Muscle layer of colon (tissue), 2 donors: Measurements from ENCODE around the gene GBGT1.

Source experiments
- H3K27ac ChIP-seq: one replicate; pipeline ENCODE4 v1.7.0; 2013; ENCODE audit warnings: low read depth, mild to moderate bottlenecking, low read length, moderate library complexity
- H3K27me3 ChIP-seq, 2 donors: one replicate each; pipeline ENCODE4 v1.7.0; 2013; ENCODE audit warnings: low read length in 2 of 2, mild to moderate bottlenecking in 2 of 2; ENCODE audit not compliant: insufficient read depth in 2 of 2, control insufficient read depth in 1 of 2
- H3K36me3 ChIP-seq: one replicate; pipeline ENCODE4 v1.7.0; 2013; ENCODE audit warnings: mild to moderate bottlenecking, low read length; ENCODE audit not compliant: insufficient read depth
- H3K4me1 ChIP-seq: one replicate; pipeline ENCODE4 v1.7.0; 2013; ENCODE audit warnings: mild to moderate bottlenecking, low read length; ENCODE audit not compliant: insufficient read depth
- H3K4me3 ChIP-seq, 2 donors: one replicate each; pipeline ENCODE4 v1.7.0; 2013; ENCODE audit warnings: low read length in 2 of 2, low read depth in 1 of 2, mild to moderate bottlenecking in 1 of 2, moderate library complexity in 1 of 2
- H3K9ac ChIP-seq: one replicate; pipeline ENCODE4 v1.7.0; 2013; ENCODE audit warnings: low read length
- H3K9me3 ChIP-seq: one replicate; pipeline ENCODE4 v1.7.0; 2013; ENCODE audit warnings: mild to moderate bottlenecking, low read length
- donor health status: abdominal sarcoma.
- donor health status: Adenocarcinoma of cecum.

Gene GBGT1

GRCh38 chr9:133120501-133121197 lies 43.1 kb downstream of the GBGT1 start:
- Histone ChIP-seq H3K27me3 (no peaks in the 10 kb centered on the region), H3K27ac (peak overlapping the region; percentile 79), H3K4me3 (peak overlapping the region; percentile 60 to 74), H3K9ac (peak overlapping the region; percentile 44), H3K9me3 (no peaks in the 10 kb centered on the region), H3K36me3 (no peaks in the 10 kb centered on the region), H3K4me1 (peaks cover 55% of the 10 kb centered on the region)

GRCh38 chr9:133119846-133120500 lies 43.7 kb downstream of the GBGT1 start:
- Histone ChIP-seq H3K9ac (peak overlapping the region; percentile 44), H3K4me3 (peak overlapping the region; percentile 60 to 74), H3K27ac (peak overlapping the region; percentile 80), H3K36me3 (no peaks in the 10 kb centered on the region), H3K4me1 (peaks cover 62% of the 10 kb centered on the region), H3K9me3 (no peaks in the 10 kb centered on the region), H3K27me3 (no peaks in the 10 kb centered on the region)

GRCh38 chr9:133119103-133119845 lies 44.4 kb downstream of the GBGT1 start:
- no peaks in the 10 kb centered on the region for H3K9me3 ChIP-seq
- peak overlapping the region; percentile 80 for H3K27ac ChIP-seq
- peak overlapping the region; percentile 60 to 62 for H3K4me3 ChIP-seq
- no peaks in the 10 kb centered on the region for H3K36me3 ChIP-seq
- H3K27me3 ChIP-seq = no peaks in the 10 kb centered on the region
- peaks cover 69% of the 10 kb centered on the region for H3K4me1 ChIP-seq
- H3K9ac ChIP-seq = no peak overlapping the region

- H3K9me3 ChIP-seq = no peaks in the 10 kb centered on the region
- peak overlapping the region in 1 of 2 donors; percentile 7 for H3K4me3 ChIP-seq
- H3K9ac ChIP-seq = no peak overlapping the region
- no peaks in the 10 kb centered on the region for H3K27me3 ChIP-seq
- H3K27ac ChIP-seq = peak overlapping the region; percentile 80
- H3K36me3 ChIP-seq = no peaks in the 10 kb centered on the region
- H3K4me1 ChIP-seq = peaks cover 76% of the 10 kb centered on the region
Measured at GRCh38 chr9:133118568-133118967, 45.1 kb downstream of the GBGT1 start.

GRCh38 chr9:133118179-133118520 lies 45.6 kb downstream of the GBGT1 start:
- H3K4me1 ChIP-seq = peaks cover 80% of the 10 kb centered on the region
- no peak overlapping the region for H3K4me3 ChIP-seq
- no peak overlapping the region for H3K9ac ChIP-seq
- no peak overlapping the region for H3K27ac ChIP-seq
- H3K9me3 ChIP-seq = no peaks in the 10 kb centered on the region
- H3K36me3 ChIP-seq = no peaks in the 10 kb centered on the region
- no peaks in the 10 kb centered on the region for H3K27me3 ChIP-seq

- no peaks in the 10 kb centered on the region for H3K27me3 ChIP-seq
- H3K9me3 ChIP-seq = no peaks in the 10 kb centered on the region
- no peak overlapping the region for H3K4me3 ChIP-seq
- no peak overlapping the region for H3K9ac ChIP-seq
- no peaks in the 10 kb centered on the region for H3K36me3 ChIP-seq
- H3K27ac ChIP-seq = peak overlapping the region; percentile 67
- H3K4me1 ChIP-seq = peaks cover 86% of the 10 kb centered on the region
Measured at GRCh38 chr9:133117271-133118178, 46.2 kb downstream of the GBGT1 start.

GRCh38 chr9:133116346-133117231 lies 47.1 kb downstream of the GBGT1 start:
- H3K27me3 ChIP-seq = no peaks in the 10 kb centered on the region
- H3K9ac ChIP-seq = no peak overlapping the region
- H3K9me3 ChIP-seq = no peaks in the 10 kb centered on the region
- peaks cover 83% of the 10 kb centered on the region for H3K4me1 ChIP-seq
- no peak overlapping the region for H3K4me3 ChIP-seq
- peak overlapping the region; percentile 67 for H3K27ac ChIP-seq
- peaks cover 5% of the 10 kb centered on the region for H3K36me3 ChIP-seq

GRCh38 chr9:133115604-133116345 lies 47.9 kb downstream of the GBGT1 start:
- Histone ChIP-seq H3K27ac (peak overlapping the region; percentile 59), H3K9me3 (no peaks in the 10 kb centered on the region), H3K27me3 (no peaks in the 10 kb centered on the region), H3K9ac (no peak overlapping the region), H3K36me3 (peaks cover 13% of the 10 kb centered on the region), H3K4me3 (no peak overlapping the region), H3K4me1 (peaks cover 80% of the 10 kb centered on the region)

GRCh38 chr9:133114886-133115603 lies 48.7 kb downstream of the GBGT1 start:
- H3K9ac ChIP-seq = no peak overlapping the region
- H3K36me3 ChIP-seq = peaks cover 19% of the 10 kb centered on the region
- peak overlapping the region in 1 of 2 donors; percentile 54 for H3K4me3 ChIP-seq
- peaks cover 79% of the 10 kb centered on the region for H3K4me1 ChIP-seq
- H3K27me3 ChIP-seq = no peaks in the 10 kb centered on the region
- H3K9me3 ChIP-seq = no peaks in the 10 kb centered on the region
- H3K27ac ChIP-seq = peak overlapping the region; percentile 83
